Measurements from ENCODE around the gene DENND5B.
"Not testable (repeated sequence)": the region's sequence is repeated elsewhere in the genome, so short reads cannot be mapped to it uniquely, and the experiment has no call there.

GRCh38 chr12:31569517-31569916 is 21.4 kb downstream of the DENND5B start:
- TF ChIP-seq, protein P1, sequence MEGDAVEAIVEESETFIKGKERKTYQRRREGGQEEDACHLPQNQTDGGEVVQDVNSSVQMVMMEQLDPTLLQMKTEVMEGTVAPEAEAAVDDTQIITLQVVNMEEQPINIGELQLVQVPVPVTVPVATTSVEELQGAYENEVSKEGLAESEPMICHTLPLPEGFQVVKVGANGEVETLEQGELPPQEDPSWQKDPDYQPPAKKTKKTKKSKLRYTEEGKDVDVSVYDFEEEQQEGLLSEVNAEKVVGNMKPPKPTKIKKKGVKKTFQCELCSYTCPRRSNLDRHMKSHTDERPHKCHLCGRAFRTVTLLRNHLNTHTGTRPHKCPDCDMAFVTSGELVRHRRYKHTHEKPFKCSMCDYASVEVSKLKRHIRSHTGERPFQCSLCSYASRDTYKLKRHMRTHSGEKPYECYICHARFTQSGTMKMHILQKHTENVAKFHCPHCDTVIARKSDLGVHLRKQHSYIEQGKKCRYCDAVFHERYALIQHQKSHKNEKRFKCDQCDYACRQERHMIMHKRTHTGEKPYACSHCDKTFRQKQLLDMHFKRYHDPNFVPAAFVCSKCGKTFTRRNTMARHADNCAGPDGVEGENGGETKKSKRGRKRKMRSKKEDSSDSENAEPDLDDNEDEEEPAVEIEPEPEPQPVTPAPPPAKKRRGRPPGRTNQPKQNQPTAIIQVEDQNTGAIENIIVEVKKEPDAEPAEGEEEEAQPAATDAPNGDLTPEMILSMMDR (IDR thresholded peaks at IDR 0.05), result not testable (repeated sequence)
- not testable (repeated sequence) for TF ChIP-seq POLR2A (IDR thresholded peaks at IDR 0.05)

Data from lower leg skin (tissue), 3 donors.